Uterus (tissue), 4 donors: ENCODE measurements around the gene TMEM253. TPM values are rescaled to one million over a fixed set of nuclear protein-coding genes. Genes with fewer than 3 reads are reported as not detected.

Experiments used
- DNase-seq, 2 donors: peaks; one replicate each; pipeline ENCODE4 v3.0.0-alpha.2; 2019 to 2020
- H3K27ac ChIP-seq, 2 donors: fragments of 200-600 bp; sonication (generic); 1 replicate in 1 of 2; 2 replicates in 1 of 2; pipeline ENCODE4 v1.5.1; 2016 to 2018
- H3K27me3 ChIP-seq, 2 donors: fragments of 200-600 bp; sonication (generic); one replicate each; pipeline ENCODE4 v1.5.1; 2018 to 2019; ENCODE audit warnings: control low read depth in 1 of 2
- H3K36me3 ChIP-seq, 2 donors: fragments of 200-600 bp; sonication (generic); one replicate each; pipeline ENCODE4 v1.5.1; 2019; ENCODE audit warnings: control low read depth in 1 of 2
- H3K4me1 ChIP-seq, 2 donors: fragments of 200-600 bp; sonication (generic); one replicate each; pipeline ENCODE4 v1.5.1; 2018 to 2019; ENCODE audit warnings: control low read depth in 1 of 2
- H3K4me3 ChIP-seq, 2 donors: fragments of 200-600 bp; sonication (generic); 1 replicate in 1 of 2; 2 replicates in 1 of 2; pipeline ENCODE4 v1.5.1; 2018 to 2019; ENCODE audit warnings: mild to moderate bottlenecking in 1 of 2
- H3K9me3 ChIP-seq, 2 donors: fragments of 200-600 bp; sonication (generic); one replicate each; pipeline ENCODE4 v1.5.1; 2019; ENCODE audit warnings: control low read depth in 1 of 2
- CTCF ChIP-seq, 4 experiments: fragments of 200-600 bp in 2 of 4; fragments of 450-650 bp in 2 of 4; sonication (generic) in 2 of 4; IDR thresholded peaks; one replicate each; pipeline ENCODE4 v1.5.1; 2016 to 2019; ENCODE audit warnings: antibody characterized with exemption in 4 of 4, mild to moderate bottlenecking in 2 of 4, moderate library complexity in 1 of 4
- POLR2A ChIP-seq, 2 donors: fragments of 450-650 bp; IDR thresholded peaks; one replicate each; pipeline ENCODE4 v1.6.1; 2016; ENCODE audit warnings: antibody characterized with exemption in 2 of 2, mild to moderate bottlenecking in 1 of 2, moderate library complexity in 1 of 2
- intact Hi-C: fragments of 100-400 bp; cut with DNase I; formaldehyde crosslinking; loops from one replicate; pipeline ENCODE4 v1.15.1; 2023; ENCODE audit warnings: low total_unique reads
- total RNA-seq, 4 donors: library from RNA; depleted of rRNA in 3 of 4; stranded (reverse); fragments of >200 nt in 3 of 4; gene quantifications; one replicate each; pipeline versions ENCODE4 v1.1.0 to v1.2.4, GENCODE V29; 2014 to 2023
- donor health status: DM: yes; HTN: yes; CAD: no.

The TMEM253 gene
- total RNA-seq, 4 donors from 2014 or later, result 0.85 TPM; not detected in 3

DNA sequence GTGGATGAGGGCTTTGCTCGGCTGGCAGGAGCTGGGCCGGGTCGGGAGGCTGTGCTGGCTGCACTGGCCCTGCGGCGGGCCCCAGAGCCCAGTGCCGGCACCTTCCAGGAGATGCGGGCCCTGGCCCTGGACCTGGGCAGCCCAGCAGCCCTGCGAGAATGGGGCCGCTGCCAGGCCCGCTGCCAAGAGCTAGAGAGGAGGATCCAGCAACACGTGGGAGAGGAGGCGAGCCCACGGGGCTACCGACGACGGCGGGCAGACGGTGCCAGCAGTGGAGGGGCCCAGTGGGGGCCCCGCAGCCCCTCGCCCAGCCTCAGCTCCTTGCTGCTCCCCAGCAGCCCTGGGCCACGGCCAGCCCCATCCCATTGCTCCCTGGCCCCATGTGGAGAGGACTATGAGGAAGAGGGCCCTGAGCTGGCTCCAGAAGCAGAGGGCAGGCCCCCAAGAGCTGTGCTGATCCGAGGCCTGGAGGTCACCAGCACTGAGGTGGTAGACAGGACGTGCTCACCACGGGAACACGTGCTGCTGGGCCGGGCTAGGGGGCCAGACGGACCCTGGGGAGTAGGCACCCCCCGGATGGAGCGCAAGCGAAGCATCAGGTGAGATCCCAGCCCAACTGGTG is 19.2 kb upstream of the TMEM253 start:
- Histone ChIP-seq H3K27ac (no peak overlapping the region), H3K36me3 (no peaks in the 10 kb centered on the region), H3K4me3 (no peak overlapping the region), H3K9me3 (no peaks in the 10 kb centered on the region), H3K27me3 (no peaks in the 10 kb centered on the region), H3K4me1 (no peaks in the 10 kb centered on the region)
- no peak for TF ChIP-seq CTCF (IDR thresholded peaks at IDR 0.05)
- no peak for TF ChIP-seq POLR2A (IDR thresholded peaks at IDR 0.05)
- DNase-seq, result no peak
- intact Hi-C loops, result no loop called here

- TF ChIP-seq CTCF (IDR thresholded peaks at IDR 0.05), result no peak
- no peak for TF ChIP-seq POLR2A (IDR thresholded peaks at IDR 0.05)
- Histone ChIP-seq H3K36me3 (no peaks in the 10 kb centered on the region), H3K4me1 (no peaks in the 10 kb centered on the region), H3K4me3 (no peak overlapping the region), H3K27ac (no peak overlapping the region), H3K27me3 (no peaks in the 10 kb centered on the region), H3K9me3 (no peaks in the 10 kb centered on the region)
- intact Hi-C loops, result no loop called here
- DNase-seq, result no peak
Observed at GRCh38 chr14:21083565-21084325, 17.1 kb upstream of the TMEM253 start.

DNA sequence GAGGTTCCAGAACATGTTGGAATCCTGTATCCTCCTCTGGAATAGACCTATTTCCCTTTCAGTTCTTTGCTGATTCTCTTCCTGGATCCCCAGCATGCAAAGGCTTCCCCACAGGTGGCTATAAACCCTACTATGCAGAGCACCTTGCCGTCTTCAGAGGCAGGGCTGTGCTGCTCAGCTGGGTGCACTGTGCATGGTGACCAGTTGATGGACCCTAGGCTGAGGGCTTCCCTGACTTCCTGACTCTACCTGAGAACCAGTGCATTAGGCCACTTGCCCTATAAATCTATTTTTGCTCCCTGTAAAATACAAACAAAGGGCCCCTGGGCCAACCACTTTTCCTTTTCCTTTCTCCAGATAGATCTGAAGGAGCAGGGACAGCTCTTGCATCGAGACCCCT is 16.5 kb upstream of the TMEM253 start:
- TF ChIP-seq POLR2A (IDR thresholded peaks at IDR 0.05) (no peak), CTCF (IDR thresholded peaks at IDR 0.05) (no peak)
- no peak overlapping the region for H3K27ac ChIP-seq
- no peaks in the 10 kb centered on the region for H3K36me3 ChIP-seq
- no peaks in the 10 kb centered on the region for H3K9me3 ChIP-seq
- no peak for DNase-seq
- intact Hi-C loops, result no loop called here
- H3K4me1 ChIP-seq, result no peaks in the 10 kb centered on the region
- no peaks in the 10 kb centered on the region for H3K27me3 ChIP-seq
- no peak overlapping the region for H3K4me3 ChIP-seq

DNA sequence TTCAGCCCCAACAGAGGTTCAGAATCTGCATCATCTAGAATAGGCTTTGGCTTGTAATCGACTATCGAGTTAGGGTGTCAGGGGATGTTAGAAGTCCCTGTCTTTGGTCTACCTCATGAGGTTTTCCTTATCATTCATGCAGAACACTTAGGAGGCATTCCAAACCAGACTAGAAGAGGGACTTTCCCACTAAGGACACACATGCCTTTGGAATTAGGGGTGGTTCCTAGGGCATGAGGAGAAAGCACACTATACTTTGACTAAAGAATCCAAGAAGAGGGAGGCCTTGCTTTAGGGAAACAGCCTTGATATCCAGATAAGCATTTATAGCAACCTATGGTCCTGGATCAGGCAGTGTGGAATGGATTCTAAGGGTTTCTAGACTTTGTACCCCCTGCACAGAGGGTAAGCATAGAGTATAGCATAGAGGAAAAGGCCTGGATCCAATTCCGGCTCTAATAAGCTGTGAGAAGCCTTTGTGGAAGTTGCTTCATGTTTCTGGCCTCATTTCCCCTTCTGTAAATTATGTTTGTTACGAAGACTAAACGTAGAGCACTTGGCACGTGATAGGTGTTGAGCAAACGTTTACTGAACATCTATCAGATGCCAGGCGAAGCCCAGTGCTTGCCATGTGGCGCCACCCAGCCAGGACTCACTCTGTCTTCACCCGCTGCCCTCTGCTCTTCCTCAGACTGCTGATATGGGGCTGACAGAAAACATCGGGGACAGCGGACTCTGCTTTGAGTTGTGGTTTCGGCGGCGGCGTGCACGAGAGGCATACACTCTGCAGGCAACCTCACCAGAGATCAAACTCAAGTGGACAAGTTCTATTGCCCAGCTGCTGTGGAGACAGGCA is 15.6 kb upstream of the TMEM253 start:
- no peaks in the 10 kb centered on the region for H3K36me3 ChIP-seq
- intact Hi-C loops, result no loop called here
- no peaks in the 10 kb centered on the region for H3K9me3 ChIP-seq
- DNase-seq, result no peak
- no peak overlapping the region for H3K27ac ChIP-seq
- TF ChIP-seq CTCF (IDR thresholded peaks at IDR 0.05) (no peak), POLR2A (IDR thresholded peaks at IDR 0.05) (no peak)
- H3K4me3 ChIP-seq, result no peak overlapping the region
- no peaks in the 10 kb centered on the region for H3K27me3 ChIP-seq
- H3K4me1 ChIP-seq, result no peaks in the 10 kb centered on the region

- intact Hi-C loops, result no loop called here
- no peak for DNase-seq
- no peaks in the 10 kb centered on the region for H3K36me3 ChIP-seq
- H3K9me3 ChIP-seq, result no peaks in the 10 kb centered on the region
- H3K4me3 ChIP-seq, result no peak overlapping the region
- TF ChIP-seq POLR2A (IDR thresholded peaks at IDR 0.05) (no peak), CTCF (IDR thresholded peaks at IDR 0.05) (no peak)
- no peak overlapping the region for H3K27ac ChIP-seq
- H3K27me3 ChIP-seq, result no peaks in the 10 kb centered on the region
- H3K4me1 ChIP-seq, result no peaks in the 10 kb centered on the region
Observed at GRCh38 chr14:21086908-21087293, 14.0 kb upstream of the TMEM253 start.
